Activated naive CD8-positive, alpha-beta T cell (primary cell): Measurements from ENCODE around the gene FAM81A.
"Not testable (repeated sequence)": the region's sequence is repeated elsewhere in the genome, so short reads cannot be mapped to it uniquely, and the experiment has no call there.

Experiments
- H3K27ac Mint-ChIP-seq: one replicate; pipeline ENCODE4 v1.8.0; 2021; ENCODE audit warnings: mixed read lengths
- H3K27me3 Mint-ChIP-seq: one replicate; pipeline ENCODE4 v1.8.0; 2021; ENCODE audit warnings: mixed read lengths
- H3K36me3 Mint-ChIP-seq: one replicate; pipeline ENCODE4 v1.8.0; 2021; ENCODE audit warnings: mixed read lengths
- H3K4me1 Mint-ChIP-seq: one replicate; pipeline ENCODE4 v1.8.0; 2021; ENCODE audit warnings: low read depth, mixed read lengths
- H3K4me3 Mint-ChIP-seq: one replicate; pipeline ENCODE4 v1.8.0; 2021; ENCODE audit warnings: mild to moderate bottlenecking, mixed read lengths
- H3K9me3 Mint-ChIP-seq: one replicate; pipeline ENCODE4 v1.8.0; 2021; ENCODE audit warnings: low read depth, mixed read lengths

The FAM81A gene

GRCh38 chr15:59437817-59438624, at the start of gene FAM81A:
TSS of gene FAM81A (plus strand) at chr15:59438186. CDS start at chr15:59458627, 20,441 bp downstream.
- no peak within 1 kb of the TSS for H3K27ac Mint-ChIP-seq
- H3K4me1 Mint-ChIP-seq, result peaks cover 21% of the 10 kb centered on the region
- peaks cover 29% of the 10 kb centered on the region for H3K27me3 Mint-ChIP-seq
- H3K36me3 Mint-ChIP-seq, result no peaks in the 10 kb centered on the region
- H3K9me3 Mint-ChIP-seq, result no peaks in the 10 kb centered on the region
- peak within 1 kb of the TSS; percentile 91 for H3K4me3 Mint-ChIP-seq

- peaks cover 5% of the 10 kb centered on the region for H3K4me1 Mint-ChIP-seq
- H3K4me3 Mint-ChIP-seq, result no peak overlapping the region
- no peaks in the 10 kb centered on the region for H3K27me3 Mint-ChIP-seq
- no peaks in the 10 kb centered on the region for H3K36me3 Mint-ChIP-seq
- no peaks in the 10 kb centered on the region for H3K9me3 Mint-ChIP-seq
- no peak overlapping the region for H3K27ac Mint-ChIP-seq
Observed at GRCh38 chr15:59388670-59389069, 49.3 kb upstream of the FAM81A start.

GRCh38 chr15:59392299-59392698, 45.7 kb upstream of the FAM81A start:
- Mint-ChIP-seq H3K4me3 (no peak overlapping the region), H3K36me3 (no peaks in the 10 kb centered on the region), H3K9me3 (no peaks in the 10 kb centered on the region), H3K27ac (no peak overlapping the region), H3K27me3 (peaks cover 4% of the 10 kb centered on the region), H3K4me1 (no peaks in the 10 kb centered on the region)

GRCh38 chr15:59394166-59394661, 43.8 kb upstream of the FAM81A start:
- Mint-ChIP-seq H3K4me3 (no peak overlapping the region), H3K9me3 (no peaks in the 10 kb centered on the region), H3K4me1 (no peaks in the 10 kb centered on the region), H3K27me3 (peaks cover 8% of the 10 kb centered on the region), H3K36me3 (no peaks in the 10 kb centered on the region), H3K27ac (no peak overlapping the region)

- H3K36me3 Mint-ChIP-seq, result no peaks in the 10 kb centered on the region
- H3K4me1 Mint-ChIP-seq, result peaks cover 4% of the 10 kb centered on the region
- no peak overlapping the region for H3K4me3 Mint-ChIP-seq
- peaks cover 8% of the 10 kb centered on the region for H3K27me3 Mint-ChIP-seq
- H3K27ac Mint-ChIP-seq, result no peak overlapping the region
- H3K9me3 Mint-ChIP-seq, result no peaks in the 10 kb centered on the region
Observed at GRCh38 chr15:59396211-59396610, 41.8 kb upstream of the FAM81A start.

GRCh38 chr15:59396679-59397078, 41.3 kb upstream of the FAM81A start:
- Mint-ChIP-seq H3K36me3 (no peaks in the 10 kb centered on the region), H3K27ac (no peak overlapping the region), H3K27me3 (peaks cover 8% of the 10 kb centered on the region), H3K4me1 (peaks cover 4% of the 10 kb centered on the region), H3K9me3 (no peaks in the 10 kb centered on the region), H3K4me3 (no peak overlapping the region)

- Mint-ChIP-seq H3K27me3 (peaks cover 8% of the 10 kb centered on the region), H3K36me3 (no peaks in the 10 kb centered on the region), H3K27ac (no peak overlapping the region), H3K9me3 (no peaks in the 10 kb centered on the region), H3K4me1 (peaks cover 4% of the 10 kb centered on the region), H3K4me3 (no peak overlapping the region)
Observed at GRCh38 chr15:59398220-59398619, 39.8 kb upstream of the FAM81A start.

- peaks cover 4% of the 10 kb centered on the region for H3K4me1 Mint-ChIP-seq
- peaks cover 8% of the 10 kb centered on the region for H3K27me3 Mint-ChIP-seq
- no peak overlapping the region for H3K27ac Mint-ChIP-seq
- no peak overlapping the region for H3K4me3 Mint-ChIP-seq
- H3K36me3 Mint-ChIP-seq, result no peaks in the 10 kb centered on the region
- no peaks in the 10 kb centered on the region for H3K9me3 Mint-ChIP-seq
Observed at GRCh38 chr15:59399465-59400102, 38.4 kb upstream of the FAM81A start.

GRCh38 chr15:59400103-59400813, 37.7 kb upstream of the FAM81A start:
- Mint-ChIP-seq H3K36me3 (no peaks in the 10 kb centered on the region), H3K4me3 (no peak overlapping the region), H3K4me1 (peaks cover 4% of the 10 kb centered on the region), H3K27ac (no peak overlapping the region), H3K27me3 (peaks cover 8% of the 10 kb centered on the region), H3K9me3 (no peaks in the 10 kb centered on the region)

GRCh38 chr15:59401051-59401823, 36.7 kb upstream of the FAM81A start:
- not testable (repeated sequence) for H3K27ac Mint-ChIP-seq, H3K9me3 Mint-ChIP-seq, H3K4me3 Mint-ChIP-seq, H3K4me1 Mint-ChIP-seq, H3K36me3 Mint-ChIP-seq, H3K27me3 Mint-ChIP-seq

- peaks cover 4% of the 10 kb centered on the region for H3K4me1 Mint-ChIP-seq
- no peak overlapping the region for H3K27ac Mint-ChIP-seq
- peaks cover 5% of the 10 kb centered on the region for H3K27me3 Mint-ChIP-seq
- no peaks in the 10 kb centered on the region for H3K9me3 Mint-ChIP-seq
- no peak overlapping the region for H3K4me3 Mint-ChIP-seq
- no peaks in the 10 kb centered on the region for H3K36me3 Mint-ChIP-seq
Observed at GRCh38 chr15:59401824-59402569, 36.0 kb upstream of the FAM81A start.

GRCh38 chr15:59405079-59405478, 32.9 kb upstream of the FAM81A start:
- Mint-ChIP-seq H3K27me3 (no peaks in the 10 kb centered on the region), H3K4me1 (peaks cover under 1% of the 10 kb centered on the region), H3K4me3 (no peak overlapping the region), H3K36me3 (no peaks in the 10 kb centered on the region), H3K9me3 (no peaks in the 10 kb centered on the region), H3K27ac (no peak overlapping the region)

- H3K4me1 Mint-ChIP-seq, result peaks cover 13% of the 10 kb centered on the region
- no peaks in the 10 kb centered on the region for H3K27me3 Mint-ChIP-seq
- no peak overlapping the region for H3K27ac Mint-ChIP-seq
- no peaks in the 10 kb centered on the region for H3K36me3 Mint-ChIP-seq
- no peaks in the 10 kb centered on the region for H3K9me3 Mint-ChIP-seq
- H3K4me3 Mint-ChIP-seq, result no peak overlapping the region
Observed at GRCh38 chr15:59406446-59406845, 31.5 kb upstream of the FAM81A start.

- Mint-ChIP-seq H3K36me3 (no peaks in the 10 kb centered on the region), H3K4me1 (peaks cover 23% of the 10 kb centered on the region), H3K27me3 (no peaks in the 10 kb centered on the region), H3K4me3 (no peak overlapping the region), H3K27ac (no peak overlapping the region), H3K9me3 (no peaks in the 10 kb centered on the region)
Observed at GRCh38 chr15:59407946-59408345, 30.0 kb upstream of the FAM81A start.
